Adrenal gland (tissue), 12 donors: ENCODE measurements around the gene LAMC2. TPM values are rescaled to one million over a fixed set of nuclear protein-coding genes. Genes with fewer than 3 reads are reported as not detected.

Experiments used
- DNase-seq, 7 donors: peaks; one replicate each; pipeline ENCODE4 v3.0.0-alpha.2; 2019 to 2020
- H3K27ac ChIP-seq, 5 donors: fragments of 200-600 bp; sonication (generic) in 4 of 5; 1 replicate in 3 of 5; 2 replicates in 2 of 5; pipeline versions ENCODE4 v1.5.1 to v1.8.0; 2016 to 2020; ENCODE audit warnings: mild to moderate bottlenecking in 1 of 5
- H3K27me3 ChIP-seq: fragments of 200-600 bp; 2 replicates; pipeline ENCODE4 v1.8.0; 2021
- H3K36me3 ChIP-seq, 2 donors: fragments of 200-600 bp; replicated peaks in 1 of 2; 1 replicate in 1 of 2; 2 replicates in 1 of 2; pipeline versions ENCODE4 v1.5.1 to v1.8.0; 2018 to 2022
- H3K4me1 ChIP-seq, 2 donors: fragments of 200-600 bp; replicated peaks in 1 of 2; 1 replicate in 1 of 2; 2 replicates in 1 of 2; pipeline versions ENCODE4 v1.5.1 to v1.8.0; 2018 to 2021
- H3K4me3 ChIP-seq, 4 donors: fragments of 200-600 bp; sonication (generic) in 3 of 4; one replicate each; pipeline ENCODE4 v1.5.1; 2016 to 2018
- H3K9me3 ChIP-seq, 3 donors: fragments of 200-600 bp; sonication (generic) in 1 of 3; replicated peaks in 1 of 3; 1 replicate in 2 of 3; 2 replicates in 1 of 3; pipeline versions ENCODE4 v1.5.1 to v1.8.0; 2016 to 2021
- POLR2A ChIP-seq, 2 donors: fragments of 450-650 bp; IDR thresholded peaks; one replicate each; pipeline ENCODE4 v1.6.1; 2017; ENCODE audit warnings: antibody characterized with exemption in 2 of 2, mild to moderate bottlenecking in 2 of 2, moderate library complexity in 1 of 2
- WGBS, 4 donors: extraction: QIAGEN DNeasy Blood & Tissue Kit in 2 of 4; methylation state at CpG; one replicate each; pipeline versions ENCODE4 v1.1.5 to v1.1.7; 2013 to 2017; 5-methylcytosine and 5-hydroxymethylcytosine counted together
- intact Hi-C, 2 donors: fragments of 100-400 bp; cut with DNase I; formaldehyde crosslinking; loops; one replicate each; pipeline versions ENCODE4 v1.14.1 to v1.15.0; 2022 to 2023
- polyA plus RNA-seq, 3 donors: library from polyadenylated mRNA; stranded (reverse); fragments of 200-250 nt in 2 of 3; fragments of 350-450 nt in 1 of 3; fragmentation: Illumina TruSeq in 1 of 3; extraction: RNeasy Lipid Tissue Mini Kit (QIAGEN cat#74804) in 1 of 3; gene quantifications; one replicate each; pipeline ENCODE4 v1.2.3, GENCODE V29; 2013 to 2014
- total RNA-seq, 9 donors: library from RNA; depleted of rRNA in 4 of 9; stranded (reverse); fragments of >200 nt in 4 of 9; fragments of 120-200 nt in 1 of 9; fragmentation: NEBNext Ultra II Directional in 1 of 9; extraction: Animal tissue kit (Norgen Biotek cat#: 25700) in 1 of 9; gene quantifications; one replicate each; pipeline versions ENCODE4 v1.1.0 to v1.2.4, GENCODE V29; 2013 to 2023
- TF ChIP-seq, protein P1 (sequence below), 6 experiments: fragments of 450-650 bp in 4 of 6; fragments of 200-600 bp in 2 of 6; sonication (generic) in 1 of 6; IDR thresholded peaks; 1 replicate in 5 of 6; 2 replicates in 1 of 6; pipeline versions ENCODE4 v1.5.1 to v1.8.0; 2016 to 2021; ENCODE audit warnings: antibody characterized with exemption in 6 of 6, mild to moderate bottlenecking in 2 of 6, moderate library complexity in 1 of 6
- donor health status: healthy with polysubstance abuse.
- donor health status: Bipolar disorder and iron deficiency.
- donor health status: DM: yes; HTN: yes; CAD: no.
- donor health status: DM: no; HTN: no; CAD: no.
- donor health status: DM: no; HTN: no; CAD: no.
- donor health status: DM: yes; HTN: yes; CAD: no.

The LAMC2 gene
- total and polyA plus RNA-seq, 12 donors, result 0.04 to 1.4 (median 0.16) TPM; not detected in 1

DNA sequence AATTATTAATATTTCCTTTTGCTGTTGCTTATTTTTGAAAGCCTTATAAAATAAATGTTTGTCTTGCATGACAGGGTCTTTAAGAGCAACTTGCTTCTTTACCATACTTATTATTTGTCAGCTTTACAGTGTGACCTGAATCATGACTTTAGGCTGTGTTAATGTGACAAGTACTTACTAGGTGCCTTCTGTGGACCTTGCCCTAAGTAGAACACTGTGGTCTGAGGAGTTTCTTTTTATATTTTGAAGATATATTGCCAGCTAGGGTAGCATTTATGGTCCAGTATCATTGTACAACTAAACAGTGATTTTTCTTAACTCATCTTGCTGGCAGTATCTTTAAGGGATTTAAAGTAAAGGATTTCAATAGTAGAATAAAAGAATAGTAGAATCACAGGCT lies 45.4 kb upstream of the LAMC2 start:
- Histone ChIP-seq H3K27ac (no peak overlapping the region), H3K27me3 (no peaks in the 10 kb centered on the region), H3K36me3 (peaks cover 0 to 47% of the 10 kb centered on the region in 2 donors), H3K4me3 (no peak overlapping the region), H3K9me3 (no peaks in the 10 kb centered on the region), H3K4me1 (no peaks in the 10 kb centered on the region)
- intact Hi-C loops, result no loop called here
- DNase-seq, result no peak
- TF ChIP-seq, protein P1, sequence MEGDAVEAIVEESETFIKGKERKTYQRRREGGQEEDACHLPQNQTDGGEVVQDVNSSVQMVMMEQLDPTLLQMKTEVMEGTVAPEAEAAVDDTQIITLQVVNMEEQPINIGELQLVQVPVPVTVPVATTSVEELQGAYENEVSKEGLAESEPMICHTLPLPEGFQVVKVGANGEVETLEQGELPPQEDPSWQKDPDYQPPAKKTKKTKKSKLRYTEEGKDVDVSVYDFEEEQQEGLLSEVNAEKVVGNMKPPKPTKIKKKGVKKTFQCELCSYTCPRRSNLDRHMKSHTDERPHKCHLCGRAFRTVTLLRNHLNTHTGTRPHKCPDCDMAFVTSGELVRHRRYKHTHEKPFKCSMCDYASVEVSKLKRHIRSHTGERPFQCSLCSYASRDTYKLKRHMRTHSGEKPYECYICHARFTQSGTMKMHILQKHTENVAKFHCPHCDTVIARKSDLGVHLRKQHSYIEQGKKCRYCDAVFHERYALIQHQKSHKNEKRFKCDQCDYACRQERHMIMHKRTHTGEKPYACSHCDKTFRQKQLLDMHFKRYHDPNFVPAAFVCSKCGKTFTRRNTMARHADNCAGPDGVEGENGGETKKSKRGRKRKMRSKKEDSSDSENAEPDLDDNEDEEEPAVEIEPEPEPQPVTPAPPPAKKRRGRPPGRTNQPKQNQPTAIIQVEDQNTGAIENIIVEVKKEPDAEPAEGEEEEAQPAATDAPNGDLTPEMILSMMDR (IDR thresholded peaks at IDR 0.05), result no peak
- TF ChIP-seq POLR2A (IDR thresholded peaks at IDR 0.05), result no peak

- Histone ChIP-seq H3K36me3 (peaks cover 0 to 33% of the 10 kb centered on the region in 2 donors), H3K4me3 (no peak overlapping the region), H3K27me3 (no peaks in the 10 kb centered on the region), H3K4me1 (no peaks in the 10 kb centered on the region), H3K9me3 (no peaks in the 10 kb centered on the region), H3K27ac (no peak overlapping the region)
- intact Hi-C loops, result no loop called here
- TF ChIP-seq, protein P1 (IDR thresholded peaks at IDR 0.05), result no peak
- TF ChIP-seq POLR2A (IDR thresholded peaks at IDR 0.05), result no peak
- 76 to 85% (median 83%) methylated on average over 2 of the region's 2 CpGs for WGBS, 4 donors
- no peak for DNase-seq
These were observed 43.9 kb upstream of the LAMC2 start for GRCh38 chr1:183142171-183142570.

DNA sequence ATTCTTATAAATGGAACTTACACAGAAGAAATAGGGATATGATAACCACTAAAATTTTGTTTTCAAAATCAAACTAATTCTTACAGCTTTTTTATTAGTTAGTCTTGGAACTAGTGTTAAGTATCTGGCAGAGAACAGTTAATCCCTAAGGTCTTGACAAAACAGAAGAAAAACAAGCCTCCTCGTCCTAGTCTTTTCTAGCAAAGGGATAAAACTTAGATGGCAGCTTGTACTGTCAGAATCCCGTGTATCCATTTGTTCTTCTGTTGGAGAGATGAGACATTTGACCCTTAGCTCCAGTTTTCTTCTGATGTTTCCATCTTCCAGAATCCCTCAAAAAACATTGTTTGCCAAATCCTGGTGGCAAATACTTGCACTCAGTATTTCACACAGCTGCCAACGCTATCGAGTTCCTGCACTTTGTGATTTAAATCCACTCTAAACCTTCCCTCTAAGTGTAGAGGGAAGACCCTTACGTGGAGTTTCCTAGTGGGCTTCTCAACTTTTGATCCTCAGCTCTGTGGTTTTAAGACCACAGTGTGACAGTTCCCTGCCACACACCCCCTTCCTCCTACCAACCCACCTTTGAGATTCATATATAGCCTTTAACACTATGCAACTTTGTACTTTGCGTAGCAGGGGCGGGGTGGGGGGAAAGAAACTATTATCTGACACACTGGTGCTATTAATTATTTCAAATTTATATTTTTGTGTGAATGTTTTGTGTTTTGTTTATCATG lies 42.3 kb upstream of the LAMC2 start:
- TF ChIP-seq, protein P1 (IDR thresholded peaks at IDR 0.05), result no peak
- no peak for TF ChIP-seq POLR2A (IDR thresholded peaks at IDR 0.05)
- WGBS, 4 donors, result 83 to 89% (median 86%) methylated on average over 7 of the region's 7 CpGs
- H3K27me3 ChIP-seq, result no peaks in the 10 kb centered on the region
- intact Hi-C loops, result no loop called here
- DNase-seq, result no peak
- peaks cover 0 to 20% of the 10 kb centered on the region in 2 donors for H3K36me3 ChIP-seq
- no peaks in the 10 kb centered on the region for H3K9me3 ChIP-seq
- H3K27ac ChIP-seq, result no peak overlapping the region
- H3K4me1 ChIP-seq, result no peaks in the 10 kb centered on the region
- no peak overlapping the region for H3K4me3 ChIP-seq

GRCh38 chr1:183144752-183145151 lies 41.3 kb upstream of the LAMC2 start:
- Histone ChIP-seq H3K27ac (no peak overlapping the region), H3K4me1 (no peaks in the 10 kb centered on the region), H3K4me3 (no peak overlapping the region), H3K36me3 (peaks cover 0 to 20% of the 10 kb centered on the region in 2 donors), H3K9me3 (no peaks in the 10 kb centered on the region), H3K27me3 (no peaks in the 10 kb centered on the region)
- intact Hi-C loops, result no loop called here
- 52 to 76% (median 69%) methylated on average over 3 of the region's 3 CpGs for WGBS, 4 donors
- no peak for TF ChIP-seq POLR2A (IDR thresholded peaks at IDR 0.05)
- TF ChIP-seq, protein P1 (IDR thresholded peaks at IDR 0.05), result no peak
- DNase-seq, result no peak
